HG03025 (cell line): Measurements from ENCODE around the gene RNF180.
"Not testable (repeated sequence)": the region's sequence is repeated elsewhere in the genome, so short reads cannot be mapped to it uniquely, and the experiment has no call there.

ENCODE experiments used
- ATAC-seq: cut with Tn5 transposase; IDR thresholded peaks from one replicate; pipeline ENCODE4 v1.9.1; 2021; ENCODE audit warnings: mild to moderate bottlenecking, moderate library complexity; ENCODE audit not compliant: unreplicated experiment, low FRiP score

The RNF180 gene

DNA sequence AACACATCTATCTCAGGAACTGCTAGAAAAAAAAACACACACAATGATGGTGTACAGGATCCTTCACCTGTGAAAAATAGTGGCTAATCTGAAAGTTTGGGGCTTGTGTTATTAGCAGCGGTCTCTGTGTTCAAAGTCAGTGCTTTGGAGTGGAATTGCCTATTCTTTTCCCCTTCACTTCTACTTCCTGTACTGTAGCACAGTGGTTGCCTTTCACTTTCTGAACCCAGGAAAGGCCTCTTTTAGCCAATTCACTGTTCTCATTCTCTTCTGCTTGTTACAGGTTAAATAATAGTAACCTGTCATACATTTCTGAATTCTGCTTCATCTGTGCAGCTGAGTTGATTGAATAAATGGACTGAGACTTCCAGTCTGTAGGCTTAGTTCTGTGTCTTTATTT lies 178.9 kb downstream of the RNF180 start:
- ATAC-seq = no peak

GRCh38 chr5:64347309-64347708 lies 181.7 kb downstream of the RNF180 start:
- ATAC-seq = no peak

DNA sequence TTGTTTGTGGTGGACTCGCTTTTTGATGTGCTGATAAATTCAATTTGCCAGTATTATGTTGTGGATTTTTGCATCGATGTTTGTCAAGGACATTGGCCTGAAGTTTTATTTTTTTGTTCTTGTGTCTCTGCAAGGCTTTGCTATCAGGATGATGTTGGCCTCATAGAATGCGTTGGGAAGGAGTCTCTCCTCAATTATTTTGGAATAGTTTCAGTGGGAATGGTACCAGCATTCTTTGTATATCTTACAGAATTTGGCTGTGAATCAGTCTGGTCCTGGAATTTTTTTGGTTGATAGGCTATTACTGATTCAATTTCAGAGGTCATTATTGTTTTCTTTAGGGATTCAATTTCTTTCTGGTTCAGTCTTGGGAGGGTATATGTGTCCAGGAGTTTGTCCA lies 198.8 kb downstream of the RNF180 start:
- no peak for ATAC-seq

- ATAC-seq = no peak
Measured at GRCh38 chr5:64384765-64385164, 219.1 kb downstream of the RNF180 start.

DNA sequence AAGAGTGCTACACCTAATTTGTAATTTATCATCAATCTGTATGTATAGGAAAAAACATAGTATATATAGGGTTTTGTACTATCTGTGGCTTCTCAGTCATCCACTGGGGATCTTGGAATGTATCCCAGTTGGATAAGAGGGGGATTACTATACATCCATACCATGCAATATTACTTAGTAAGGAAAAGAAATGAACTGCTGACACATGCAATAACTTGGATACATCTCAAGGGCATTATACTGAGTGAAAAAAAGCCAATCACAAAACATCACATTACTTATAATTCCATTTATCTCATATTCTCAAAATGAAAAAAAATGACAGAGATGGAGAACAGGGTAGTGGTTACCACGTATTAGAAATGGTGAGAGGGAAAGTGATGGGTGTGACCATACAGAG lies 231.9 kb downstream of the RNF180 start:
- ATAC-seq = no peak

- ATAC-seq = not testable (repeated sequence)
Measured at GRCh38 chr5:64398735-64399134, 233.1 kb downstream of the RNF180 start.

DNA sequence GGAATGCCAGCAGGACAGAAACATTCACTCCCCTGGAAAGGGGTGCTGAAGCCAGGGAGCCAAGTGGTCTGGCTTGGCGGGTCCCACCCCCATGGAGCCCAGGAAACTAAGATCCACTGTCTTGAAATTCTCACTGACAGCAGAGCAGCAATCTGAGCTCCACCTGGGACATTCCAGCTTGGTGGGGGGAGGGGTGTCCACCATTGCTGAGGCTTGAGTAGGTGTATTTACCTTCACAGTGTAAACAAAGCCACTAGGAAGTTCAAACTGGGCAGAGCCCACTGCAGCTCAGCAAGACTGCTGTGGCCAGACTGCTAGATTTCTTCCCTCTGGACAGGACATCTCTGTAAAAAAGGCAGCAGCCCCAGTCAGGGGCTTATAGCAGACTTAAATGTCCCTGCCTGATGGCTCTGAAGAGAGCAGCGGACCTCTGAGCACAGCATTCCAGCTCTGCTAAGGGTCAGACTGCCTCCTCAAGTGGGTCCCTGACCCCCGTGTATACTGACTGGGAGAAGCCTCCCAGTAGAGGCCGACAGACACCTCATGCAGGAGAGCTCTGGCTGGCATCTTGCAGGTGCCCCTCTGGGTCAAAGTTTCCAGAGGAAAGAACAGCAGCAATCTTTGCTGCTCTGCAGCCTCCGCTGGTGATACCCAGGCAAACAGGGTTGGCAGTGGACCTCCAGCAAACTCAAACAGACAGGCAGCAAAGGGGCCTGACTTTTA lies 241.6 kb downstream of the RNF180 start:
- ATAC-seq = not testable (repeated sequence)

- ATAC-seq = no peak
Measured at GRCh38 chr5:64417390-64417789, 251.7 kb downstream of the RNF180 start.

DNA sequence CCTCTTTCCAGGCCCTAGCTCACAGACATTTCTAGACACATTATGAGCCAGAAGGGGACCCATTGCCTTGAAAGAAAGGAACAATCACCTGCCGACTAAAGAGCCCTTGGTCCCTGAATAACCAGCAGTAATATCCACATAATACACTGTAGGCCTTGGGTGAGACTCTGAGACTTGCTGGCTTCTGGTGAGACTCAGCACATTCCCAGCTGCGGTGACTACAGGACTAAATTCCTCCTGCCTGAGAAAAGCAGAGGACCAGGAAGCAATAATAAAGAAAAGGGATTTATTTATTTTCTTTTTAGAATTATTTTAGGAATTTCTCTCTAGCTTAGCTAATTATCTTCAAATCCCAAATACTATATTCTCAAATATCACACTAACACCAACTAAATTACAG lies 252.4 kb downstream of the RNF180 start:
- ATAC-seq = no peak
